GM12878 (cell line): Measurements from ENCODE around the gene GINS1. TPM values are rescaled to one million over a fixed set of nuclear protein-coding genes. Genes with fewer than 3 reads are reported as not detected.

Source experiments
- ATAC-seq: fragments of 200-7000 bp; cut with Tn5 transposase; 3 replicates; pipeline ENCODE4 v1.9.1; 2020; ENCODE audit warnings: mild to moderate bottlenecking, moderate library complexity
- BruUV-seq: library from RNA; stranded (reverse); fragments of 400-500 nt; replicated peaks from 2 replicates; lab custom pipeline; 2021; lab: Mats Ljungman, UMichigan
- CTCF ChIA-PET: fragments of 300-600 bp; sonication (Branson Sonifier 250); formaldehyde crosslinking; extraction: SDS; loops from one replicate; lab custom pipeline; 2021; ENCODE audit warnings: inconsistent platforms; lab: Yijun Ruan, JAX
- POLR2A ChIA-PET: fragments of 350-600 bp; formaldehyde crosslinking; extraction: SDS; loops from one replicate; lab custom pipeline; 2021; ENCODE audit warnings: inconsistent platforms; lab: Charles Lee
- RAD21 ChIA-PET: fragments of 300-600 bp; sonication (Branson Sonifier 250); formaldehyde crosslinking; loops from one replicate; lab custom pipeline; 2023; ENCODE audit warnings: antibody characterized with exemption; ENCODE audit not compliant: unreplicated experiment; lab: Charles Lee
- SMC1A ChIA-PET: fragments of 300-600 bp; sonication (Branson Sonifier 250); formaldehyde crosslinking; loops from one replicate; lab custom pipeline; 2023; ENCODE audit not compliant: unreplicated experiment, uncharacterized antibody; lab: Charles Lee
- DNase-seq: peaks from one replicate; pipeline ENCODE4 v3.0.0-alpha.2; 2011; ENCODE audit warnings: low read depth, low spot score
- FAIRE-seq: peaks from 3 replicates; lab custom pipeline; 2011; peaks lifted over from hg19 to GRCh38; lab: Jason Lieb, UNC
- H2AFZ ChIP-seq: 2 replicates; pipeline ENCODE4 v1.6.0; 2011; ENCODE audit warnings: low read depth, low read length, control low read depth; ENCODE audit not compliant: control insufficient read depth
- H3K27ac ChIP-seq: 2 replicates; pipeline ENCODE4 v1.5.1; 2011; ENCODE audit warnings: control low read depth; ENCODE audit not compliant: control insufficient read depth, insufficient read depth
- H3K27me3 ChIP-seq, 2 experiments: replicated peaks in 1 of 2; 2 replicates each; pipeline versions ENCODE4 v1.6.0 to v1.6.1; 2011; ENCODE audit warnings: low read length in 1 of 2; ENCODE audit not compliant: control insufficient read depth in 2 of 2, insufficient read depth in 2 of 2
- H3K36me3 ChIP-seq, 2 experiments: 2 replicates each; pipeline ENCODE4 v1.5.1; 2011; ENCODE audit warnings: low read length in 1 of 2; ENCODE audit not compliant: control insufficient read depth in 2 of 2, insufficient read depth in 2 of 2
- H3K4me1 ChIP-seq: 2 replicates; pipeline ENCODE4 v1.6.1; 2011; ENCODE audit warnings: mild to moderate bottlenecking, low read length, moderate library complexity, mixed read lengths; ENCODE audit not compliant: control insufficient read depth, insufficient read depth
- H3K4me2 ChIP-seq: 2 replicates; pipeline ENCODE4 v1.6.0; 2011; ENCODE audit warnings: control low read depth; ENCODE audit not compliant: control insufficient read depth, insufficient read depth
- H3K4me3 ChIP-seq: fragments of 200-600 bp; sonication (generic); 2 replicates; pipeline ENCODE4 v1.5.1; 2016
- H3K79me2 ChIP-seq: 2 replicates; pipeline ENCODE4 v1.6.0; 2011; ENCODE audit warnings: low read length; ENCODE audit not compliant: control insufficient read depth, insufficient read depth
- H3K9ac ChIP-seq: 2 replicates; pipeline ENCODE4 v1.8.0; 2011; ENCODE audit warnings: low read length, control low read depth, mixed read lengths; ENCODE audit not compliant: control insufficient read depth, insufficient read depth
- H3K9me3 ChIP-seq: replicated peaks from 3 replicates; pipeline ENCODE4 v1.5.1; 2011; ENCODE audit warnings: mild to moderate bottlenecking, low read length; ENCODE audit not compliant: control insufficient read depth, insufficient read depth
- H4K20me1 ChIP-seq: 2 replicates; pipeline ENCODE4 v1.6.0; 2011; ENCODE audit not compliant: control insufficient read depth, insufficient read depth
- BMI1 ChIP-seq: fragments of 450-650 bp; IDR thresholded peaks from 2 replicates; pipeline ENCODE4 v1.6.1; 2016; ENCODE audit warnings: mild to moderate bottlenecking, moderate library complexity, borderline replicate concordance
- CBX3 ChIP-seq: fragments of 200-600 bp; sonication (generic); IDR thresholded peaks from 2 replicates; pipeline ENCODE4 v1.6.1; 2016; ENCODE audit warnings: low read depth, borderline replicate concordance
- CEBPB ChIP-seq, 2 experiments: fragments of 150-350 bp in 1 of 2; IDR thresholded peaks; 2 replicates each; pipeline ENCODE4 v1.6.1; 2012 to 2014; ENCODE audit warnings: low read depth in 2 of 2, low read length in 2 of 2, borderline replicate concordance in 1 of 2, inconsistent platforms in 1 of 2
- CREB1 ChIP-seq: IDR thresholded peaks from 2 replicates; pipeline ENCODE4 v1.6.1; 2012; ENCODE audit warnings: low read depth, mild to moderate bottlenecking, inconsistent platforms
- EZH2 ChIP-seq: IDR thresholded peaks from 2 replicates; pipeline ENCODE4 v1.6.1; 2012; ENCODE audit warnings: low read depth, mild to moderate bottlenecking, control low read depth, inconsistent platforms, low read length, borderline replicate concordance; ENCODE audit not compliant: control insufficient read depth
- IKZF2 ChIP-seq, 2 experiments: fragments of 450-650 bp; IDR thresholded peaks; 2 replicates each; pipeline ENCODE4 v1.6.1; 2017; ENCODE audit warnings: mild to moderate bottlenecking in 2 of 2, moderate library complexity in 2 of 2
- MTA3 ChIP-seq: IDR thresholded peaks from 2 replicates; pipeline ENCODE4 v1.6.1; 2012; ENCODE audit warnings: low read length, inconsistent platforms, borderline replicate concordance
- MYB ChIP-seq: fragments of 150-350 bp; IDR thresholded peaks from 2 replicates; pipeline ENCODE4 v1.6.1; 2014; ENCODE audit warnings: mild to moderate bottlenecking, low read depth, low read length, borderline replicate concordance
- NFIC ChIP-seq: IDR thresholded peaks from 2 replicates; pipeline ENCODE4 v1.6.1; 2012; ENCODE audit warnings: low read depth, mild to moderate bottlenecking, inconsistent platforms, low read length, moderate library complexity
- NFYA ChIP-seq: IDR thresholded peaks from 2 replicates; pipeline ENCODE4 v1.6.1; 2011; ENCODE audit warnings: low read depth, mild to moderate bottlenecking, low read length, improper control_type of control experiment, borderline replicate concordance
- NKRF ChIP-seq: fragments of 450-650 bp; conservative IDR thresholded peaks from 2 replicates; pipeline ENCODE4 v1.6.1; 2017; ENCODE audit warnings: mild to moderate bottlenecking, moderate library complexity
- NR2C1 ChIP-seq: fragments of 450-650 bp; IDR thresholded peaks from 2 replicates; pipeline ENCODE4 v1.6.1; 2017; ENCODE audit warnings: antibody characterized with exemption, mild to moderate bottlenecking, moderate library complexity
- RAD51 ChIP-seq: fragments of 450-650 bp; IDR thresholded peaks from 2 replicates; pipeline ENCODE4 v1.6.1; 2016; ENCODE audit warnings: moderate library complexity, mild to moderate bottlenecking, inconsistent platforms
- RFX5 ChIP-seq: IDR thresholded peaks from 2 replicates; pipeline ENCODE4 v1.6.1; 2011; ENCODE audit warnings: low read depth, low read length, improper control_type of control experiment
- RUNX3 ChIP-seq: IDR thresholded peaks from 2 replicates; pipeline ENCODE4 v1.6.1; 2012; ENCODE audit warnings: low read length, inconsistent platforms
- TBL1XR1 ChIP-seq: IDR thresholded peaks from 2 replicates; pipeline ENCODE4 v1.6.1; 2012; ENCODE audit warnings: low read depth, low read length, improper control_type of control experiment
- YBX1 ChIP-seq: fragments of 450-650 bp; IDR thresholded peaks from 2 replicates; pipeline ENCODE4 v1.6.1; 2016; ENCODE audit warnings: antibody characterized with exemption
- ZNF592 ChIP-seq: fragments of 450-650 bp; IDR thresholded peaks from 2 replicates; pipeline ENCODE4 v1.6.1; 2017; ENCODE audit warnings: mild to moderate bottlenecking, moderate library complexity
- WGBS: methylation state at CpG from one replicate; pipeline ENCODE4 v1.1.6; 2016; ENCODE audit warnings: low lambda C conversion rate; ENCODE audit not compliant: insufficient replicate concordance, insufficient coverage; ENCODE audit errors: missing lambda C conversion rate; 5-methylcytosine and 5-hydroxymethylcytosine counted together
- in situ Hi-C: fragments of 300-500 bp; cut with MboI; formaldehyde crosslinking; loops from 9 replicates; pipeline ENCODE4 v1.14.3; 2018; ENCODE audit warnings: mixed read lengths
- intact Hi-C: fragments of 100-400 bp; cut with micrococcal nuclease; formaldehyde crosslinking; loops from one replicate; pipeline ENCODE4 v1.14.2; 2022; ENCODE audit not compliant: unreplicated experiment
- polyA plus RNA-seq, 11 experiments: library from polyadenylated mRNA; depleted of rRNA in 4 of 11; unstranded in 6 of 11; stranded (reverse) in 5 of 11; fragments of >200 nt; fragmentation: Nextera tagmentation in 4 of 11; fragmentation: Illumina TruSeq in 1 of 11; extraction: Ambion mirVana in 4 of 11; extraction: Trizol in 1 of 11; gene quantifications; 1 replicate in 1 of 11; 2 replicates in 10 of 11; pipeline versions ENCODE4 v1.2.1 to v1.2.3, GENCODE V29; 2011 to 2016; ENCODE audit warnings: inconsistent platforms in 2 of 11, missing spikeins in 2 of 11, low read depth in 1 of 11
- total RNA-seq, 4 experiments: library from RNA; depleted of rRNA in 3 of 4; stranded (reverse); fragments of >200 nt in 3 of 4; fragmentation: Illumina TruSeq in 1 of 4; extraction: Trizol in 1 of 4; gene quantifications; 2 replicates each; pipeline versions ENCODE4 v1.2.1 to v1.2.3, GENCODE V29; 2013 to 2021

The GINS1 gene
- total and polyA plus RNA-seq, 10 of the 15 experiments (the other 5 are each of a cell fraction or from before 2014, with no cell fraction given): 13.0 to 44.6 (median 30.3) TPM

- SMC1A ChIA-PET: interaction anchor here (0.8 kb wide), 1 partner anchor 84 kb away, joined by 3 read pairs; no protein-coding TSS in a partner anchor
- no peak overlapping the region for H3K27ac ChIP-seq
Measured at GRCh38 chr20:25493137-25493536, 85.7 kb downstream of the GINS1 start.

More at GRCh38 chr20:25493137-25493536, 85.7 kb downstream of the GINS1 start:
- TF ChIP-seq IKZF2 (IDR thresholded peaks at IDR 0.05) (no peak), CBX3 (no peak), EZH2 (no peak), NFIC (no peak), MTA3 (no peak), RFX5 (no peak), MYB (no peak), CREB1 (no peak), NFYA (no peak), BMI1 (no peak), NR2C1 (no peak), YBX1 (no peak), RUNX3 (no peak), CEBPB (IDR thresholded peaks at IDR 0.05; ENCODE audit: borderline replicate concordance in 1 of 2, low read depth in 2 of 2, low read length in 2 of 2) (no peak), ZNF592 (no peak), NKRF (no peak), RAD51 (no peak), TBL1XR1 (no peak)
- 33% methylated on average over 10 of the region's 10 CpGs for WGBS
- CTCF ChIA-PET: no interaction called here
- no peaks in the 10 kb centered on the region for H3K9me3 ChIP-seq
- intact Hi-C loops: no loop called here
- no peak for ATAC-seq
- H3K4me2 ChIP-seq: no peak overlapping the region
- no peaks in the 10 kb centered on the region for H3K79me2 ChIP-seq
- H3K9ac ChIP-seq: no peak overlapping the region
- H3K36me3 ChIP-seq: no peaks in the 10 kb centered on the region
- H2AFZ ChIP-seq: no peak overlapping the region
- no peaks in the 10 kb centered on the region for H3K4me1 ChIP-seq
- H3K27me3 ChIP-seq: no peaks in the 10 kb centered on the region
- no peak for DNase-seq
- no peak for FAIRE-seq
- H3K4me3 ChIP-seq: no peak overlapping the region
- no TSS peak for BruUV-seq
- H4K20me1 ChIP-seq: no peaks in the 10 kb centered on the region
- RAD21 ChIA-PET: no interaction called here
- POLR2A ChIA-PET: no interaction called here
- in situ Hi-C loops: no loop called here
